HG02870 (cell line): ENCODE measurements around the gene ZBTB16.

ENCODE experiments used
- ATAC-seq: cut with Tn5 transposase; IDR thresholded peaks from one replicate; pipeline ENCODE4 v1.9.1; 2021; ENCODE audit warnings: mild to moderate bottlenecking, moderate library complexity; ENCODE audit not compliant: unreplicated experiment

Gene ZBTB16

DNA sequence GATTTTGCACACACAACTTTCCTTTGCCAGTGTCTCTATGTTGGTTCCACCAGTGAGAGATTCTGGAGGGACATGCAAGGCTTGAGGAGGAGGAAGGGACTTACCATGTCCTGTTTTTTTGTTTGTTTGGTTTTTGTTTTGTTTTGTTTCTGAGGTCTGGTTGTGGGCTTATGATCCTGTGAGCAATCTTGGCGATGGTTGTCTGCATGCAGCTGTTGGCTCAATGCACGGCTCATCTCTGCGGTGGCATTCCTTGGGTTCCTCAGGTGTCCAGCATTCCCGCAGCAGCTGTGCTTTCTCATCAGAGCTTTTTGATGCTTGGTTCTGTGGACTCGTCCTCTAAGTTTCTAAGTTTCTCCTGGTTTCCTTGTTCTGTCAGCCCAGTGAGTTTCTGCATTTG, 231.9 kb downstream of the ZBTB16 start:
- no peak for ATAC-seq

DNA sequence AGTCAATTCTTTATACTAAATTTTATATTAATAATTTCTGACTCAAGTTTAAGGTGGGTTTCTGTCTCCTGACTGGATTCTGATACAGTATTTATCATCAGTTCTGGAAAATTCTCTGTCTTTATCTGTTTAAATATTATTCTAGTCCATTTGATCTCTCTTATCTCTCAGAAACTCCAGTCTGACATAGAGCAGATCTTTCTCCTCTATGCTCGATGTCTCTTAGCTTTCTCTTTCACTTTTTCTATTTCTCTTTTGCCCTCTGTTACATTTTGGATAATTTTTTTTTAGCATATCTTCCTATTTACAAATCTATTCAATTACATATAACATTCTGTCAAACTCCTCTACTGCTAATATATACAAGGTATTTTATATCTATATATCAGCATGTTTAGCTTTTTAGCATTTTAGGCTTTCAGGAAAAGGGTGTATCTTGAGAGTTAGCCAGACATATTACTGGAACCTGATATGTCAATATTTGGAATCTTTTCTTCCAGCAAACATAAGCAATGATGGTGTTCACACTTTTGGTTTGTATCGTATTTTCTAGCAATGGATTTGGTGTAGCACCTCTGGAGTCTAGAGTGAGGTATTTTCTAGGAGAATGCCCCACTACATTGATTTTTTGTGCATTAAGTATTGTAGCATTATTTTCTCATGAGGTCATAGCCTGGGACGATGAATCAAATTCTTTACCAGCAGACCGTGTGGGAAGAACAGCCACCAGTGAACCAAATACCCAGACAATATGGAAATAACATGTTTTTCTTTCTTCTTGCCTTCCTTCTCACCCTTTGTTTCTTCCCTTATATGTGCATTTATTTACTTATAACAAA, 232.6 kb downstream of the ZBTB16 start:
- ATAC-seq, result no peak

DNA sequence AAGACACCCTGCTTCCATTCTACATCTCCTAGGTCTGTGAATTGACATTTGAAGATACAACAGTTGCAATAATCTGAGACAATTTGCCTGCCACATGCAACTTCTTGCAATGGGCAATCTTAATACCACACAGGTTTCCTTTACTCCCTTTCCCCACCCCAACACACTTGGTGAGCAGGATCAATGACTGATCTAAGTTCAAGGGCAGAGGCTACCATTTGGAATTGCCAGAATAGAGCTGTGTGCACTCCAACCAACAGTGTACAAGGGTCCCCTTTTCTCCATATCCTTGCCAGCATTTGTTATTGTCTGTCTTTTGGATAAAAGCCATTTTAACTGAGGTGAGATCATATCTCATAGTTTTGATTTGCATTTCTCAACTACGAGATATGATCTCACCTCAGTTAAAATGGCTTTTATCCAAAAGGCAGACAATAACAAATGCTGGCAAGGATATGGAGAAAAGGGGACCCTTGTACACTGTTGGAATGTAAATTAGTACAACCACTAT, 233.7 kb downstream of the ZBTB16 start:
- no peak for ATAC-seq

- no peak for ATAC-seq
Observed at GRCh38 chr11:114295676-114296604, 236.4 kb downstream of the ZBTB16 start, which contains the start of gene NNMT. Gene NNMT, plus strand, starts transcription at chr11:114296399. Its CDS starts 158 bp downstream, at chr11:114296557.

- no peak for ATAC-seq
Observed at GRCh38 chr11:114296605-114297372, 237.3 kb downstream of the ZBTB16 start.

DNA sequence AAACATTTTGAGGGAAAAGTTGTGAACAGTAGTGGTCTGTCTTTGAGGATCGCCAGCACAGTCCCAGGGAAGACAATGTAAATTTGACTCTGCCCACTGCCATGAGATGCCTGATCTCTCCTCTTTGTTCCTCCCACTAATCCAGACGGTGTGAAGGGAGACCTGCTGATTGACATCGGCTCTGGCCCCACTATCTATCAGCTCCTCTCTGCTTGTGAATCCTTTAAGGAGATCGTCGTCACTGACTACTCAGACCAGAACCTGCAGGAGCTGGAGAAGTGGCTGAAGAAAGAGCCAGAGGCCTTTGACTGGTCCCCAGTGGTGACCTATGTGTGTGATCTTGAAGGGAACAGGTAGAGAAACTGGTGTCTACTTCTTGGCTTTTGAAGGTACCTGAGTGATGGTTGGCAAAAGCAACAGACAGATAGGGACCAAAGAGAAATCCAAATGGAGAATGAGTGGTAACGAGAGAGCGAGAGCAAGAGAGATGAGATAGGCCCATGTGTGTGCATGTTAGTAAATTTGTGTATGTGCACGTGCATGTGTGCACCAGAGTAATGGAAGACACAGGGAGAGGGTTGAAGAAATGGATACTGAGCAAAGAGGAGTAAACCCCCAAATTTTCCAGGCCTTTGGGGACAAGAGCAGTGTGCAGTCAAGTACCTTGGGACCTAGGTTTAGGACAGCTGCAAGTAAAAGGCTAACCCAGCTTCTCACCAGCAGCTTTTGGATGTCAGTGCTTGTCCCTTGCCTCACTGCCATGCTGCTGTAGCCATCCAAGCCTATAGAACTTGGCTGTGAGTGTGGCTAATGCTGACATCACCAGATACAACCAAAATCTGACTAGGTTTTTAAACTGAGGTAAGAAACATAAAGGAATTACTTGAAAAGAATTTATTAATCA, 238.5 kb downstream of the ZBTB16 start:
- ATAC-seq, result no peak

DNA sequence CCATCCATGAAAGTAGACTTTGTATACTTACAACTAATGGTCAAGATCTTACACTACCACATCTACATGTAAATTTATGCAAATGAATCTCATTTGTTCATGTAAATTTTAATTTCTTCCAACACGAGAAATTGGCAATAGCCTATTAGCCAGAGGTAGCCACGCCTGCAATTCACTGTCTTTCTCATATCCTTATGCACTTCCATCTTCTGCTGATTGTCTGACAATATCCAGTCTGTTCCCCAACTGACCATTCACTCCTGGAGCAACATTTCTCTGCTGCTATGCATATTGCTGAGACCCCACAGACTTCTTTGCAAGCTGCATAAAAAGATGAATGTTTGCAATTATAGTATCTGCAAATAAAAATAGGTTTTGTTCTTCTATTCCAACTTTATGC, 239.2 kb downstream of the ZBTB16 start:
- ATAC-seq, result no peak
